ENCODE data around the gene UBAC1. TPM values are rescaled to one million over a fixed set of nuclear protein-coding genes. Genes with fewer than 3 reads are reported as not detected.

Gene UBAC1
- total and polyA plus RNA-seq, 10 of the 15 experiments (the other 5 are each of a cell fraction or from before 2014, with no cell fraction given), result 16.7 to 54.6 (median 38.5) TPM

DNA sequence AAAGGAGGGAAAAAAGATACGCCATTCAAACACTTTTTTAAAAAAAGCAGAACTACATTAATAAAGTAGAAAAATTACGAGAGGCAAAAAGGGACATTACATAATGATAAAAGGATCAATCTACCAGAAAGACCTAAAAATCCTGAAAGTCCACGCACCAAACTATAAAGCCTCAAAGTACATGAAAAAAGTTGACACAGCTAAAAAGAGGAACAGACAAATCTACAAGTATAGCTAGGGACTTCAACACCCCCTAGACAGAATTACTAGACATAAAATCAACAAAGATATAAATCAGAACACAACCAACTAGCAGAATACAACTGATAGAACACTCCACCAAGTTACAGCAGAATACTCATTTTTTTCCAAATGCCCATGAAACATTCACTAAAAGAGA is 65.0 kb downstream of the UBAC1 start:
- H3K27ac ChIP-seq (ENCODE audit: control insufficient read depth, insufficient read depth), result no peak overlapping the region
- no peaks in the 10 kb centered on the region; the same call in 2 of the 3 replicates for H3K9me3 ChIP-seq (replicated peaks; ENCODE audit: control insufficient read depth, insufficient read depth, low read length)
- H3K4me2 ChIP-seq (ENCODE audit: control insufficient read depth, insufficient read depth), result no peak overlapping the region
- no peak for FAIRE-seq
- ChIA-PET CTCF (no interaction called here), POLR2A (no interaction called here), RAD21 (ENCODE audit: unreplicated experiment) (no interaction called here), SMC1A (ENCODE audit: uncharacterized antibody, unreplicated experiment) (no interaction called here)
- in situ Hi-C loops (cut with MboI) (no loop called here), intact Hi-C loops (cut with micrococcal nuclease; ENCODE audit: unreplicated experiment) (no loop called here)
- H3K4me1 ChIP-seq (ENCODE audit: control insufficient read depth, insufficient read depth, low read length), result 0 out of 2 replicates have a peak, but pooled peaks cover 3% of the 10 kb centered on the region
- BruUV-seq (replicated peaks), result no TSS peak
- H2AFZ ChIP-seq (ENCODE audit: control insufficient read depth, low read depth, low read length), result no peak overlapping the region
- peaks cover 27% of the 10 kb centered on the region for H3K79me2 ChIP-seq (ENCODE audit: control insufficient read depth, insufficient read depth, low read length)
- H4K20me1 ChIP-seq (ENCODE audit: control insufficient read depth, insufficient read depth), result no peaks in the 10 kb centered on the region; the same call in 1 of the 2 replicates
- WGBS (ENCODE audit: insufficient coverage, insufficient replicate concordance, low lambda C conversion rate, missing lambda C conversion rate), result 100% methylated on average over 3 of the region's 3 CpGs
- no peak for TF ChIP-seq ZNF207 (IDR thresholded peaks at IDR 0.05; ENCODE audit: borderline replicate concordance)
- peak; percentile 18; the same call in 1 of the 2 replicates for TF ChIP-seq SPI1 (IDR thresholded peaks at IDR 0.05; ENCODE audit: borderline replicate concordance, insufficient read depth, low read depth, low read length)
- no peak for TF ChIP-seq ZSCAN29 (IDR thresholded peaks at IDR 0.05)
- H3K4me3 ChIP-seq, result no peak overlapping the region
- H3K9ac ChIP-seq (ENCODE audit: control insufficient read depth, insufficient read depth, low read length), result no peak overlapping the region
- no peaks in the 10 kb centered on the region for H3K27me3 ChIP-seq (replicated peaks in 1 of 2; ENCODE audit: control insufficient read depth in 2 of 2, insufficient read depth in 2 of 2, low read length in 1 of 2)
- ATAC-seq, result no peak
- no peak for DNase-seq (ENCODE audit: low read depth, low spot score)
- H3K36me3 ChIP-seq (ENCODE audit: control insufficient read depth in 2 of 2, insufficient read depth in 2 of 2, low read length in 1 of 2), result no peaks in the 10 kb centered on the region

- H3K27ac ChIP-seq (ENCODE audit: control insufficient read depth, insufficient read depth), result no peak overlapping the region
- DNase-seq (ENCODE audit: low read depth, low spot score) (no peak), FAIRE-seq (no peak), ATAC-seq (no peak)
- ChIA-PET RAD21 (ENCODE audit: unreplicated experiment) (no interaction called here), SMC1A (ENCODE audit: uncharacterized antibody, unreplicated experiment) (no interaction called here), CTCF (no interaction called here), POLR2A (no interaction called here)
- no peaks in the 10 kb centered on the region for H3K27me3 ChIP-seq (replicated peaks in 1 of 2; ENCODE audit: control insufficient read depth in 2 of 2, insufficient read depth in 2 of 2, low read length in 1 of 2)
- H3K36me3 ChIP-seq (ENCODE audit: control insufficient read depth in 2 of 2, insufficient read depth in 2 of 2, low read length in 1 of 2), result no peaks in the 10 kb centered on the region
- 65% methylated on average over 4 of the region's 4 CpGs for WGBS (ENCODE audit: insufficient coverage, insufficient replicate concordance, low lambda C conversion rate, missing lambda C conversion rate)
- intact Hi-C loops (cut with micrococcal nuclease; ENCODE audit: unreplicated experiment) (no loop called here), in situ Hi-C loops (cut with MboI) (no loop called here)
- TF ChIP-seq BCL11A (IDR thresholded peaks at IDR 0.05; ENCODE audit: low read depth, low read length), result no peak
- TF ChIP-seq, protein P1, sequence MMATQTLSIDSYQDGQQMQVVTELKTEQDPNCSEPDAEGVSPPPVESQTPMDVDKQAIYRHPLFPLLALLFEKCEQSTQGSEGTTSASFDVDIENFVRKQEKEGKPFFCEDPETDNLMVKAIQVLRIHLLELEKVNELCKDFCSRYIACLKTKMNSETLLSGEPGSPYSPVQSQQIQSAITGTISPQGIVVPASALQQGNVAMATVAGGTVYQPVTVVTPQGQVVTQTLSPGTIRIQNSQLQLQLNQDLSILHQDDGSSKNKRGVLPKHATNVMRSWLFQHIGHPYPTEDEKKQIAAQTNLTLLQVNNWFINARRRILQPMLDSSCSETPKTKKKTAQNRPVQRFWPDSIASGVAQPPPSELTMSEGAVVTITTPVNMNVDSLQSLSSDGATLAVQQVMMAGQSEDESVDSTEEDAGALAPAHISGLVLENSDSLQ (IDR thresholded peaks at IDR 0.05), result peak; percentile 54
- no peak for TF ChIP-seq SUPT20H (IDR thresholded peaks at IDR 0.05; ENCODE audit: borderline replicate concordance, control insufficient read depth, low read depth, low read length)
- no peak overlapping the region for H2AFZ ChIP-seq (ENCODE audit: control insufficient read depth, low read depth, low read length)
- no peak overlapping the region for H3K4me3 ChIP-seq
- H3K79me2 ChIP-seq (ENCODE audit: control insufficient read depth, insufficient read depth, low read length), result peaks cover 27% of the 10 kb centered on the region
- H3K9me3 ChIP-seq (replicated peaks; ENCODE audit: control insufficient read depth, insufficient read depth, low read length), result no peaks in the 10 kb centered on the region; the same call in 2 of the 3 replicates
- H3K4me2 ChIP-seq (ENCODE audit: control insufficient read depth, insufficient read depth), result no peak overlapping the region
- 0 out of 2 replicates have a peak, but pooled peaks cover 3% of the 10 kb centered on the region for H3K4me1 ChIP-seq (ENCODE audit: control insufficient read depth, insufficient read depth, low read length)
- no peak overlapping the region for H3K9ac ChIP-seq (ENCODE audit: control insufficient read depth, insufficient read depth, low read length)
- no TSS peak for BruUV-seq (replicated peaks)
- no peaks in the 10 kb centered on the region; the same call in 1 of the 2 replicates for H4K20me1 ChIP-seq (ENCODE audit: control insufficient read depth, insufficient read depth)
Measured at GRCh38 chr9:135895202-135895848, 65.8 kb downstream of the UBAC1 start.
